ENCODE results near the gene YES1. TPM values are rescaled to one million over a fixed set of nuclear protein-coding genes. Genes with fewer than 3 reads are reported as not detected.
"Not testable (repeated sequence)": the region's sequence is repeated elsewhere in the genome, so short reads cannot be mapped to it uniquely, and the experiment has no call there.

YES1 gene
- total and polyA plus RNA-seq, 2 of the 8 experiments (the other 6 are each of a cell fraction or from before 2014, with no cell fraction given): 14.8 to 94.3 TPM

DNA sequence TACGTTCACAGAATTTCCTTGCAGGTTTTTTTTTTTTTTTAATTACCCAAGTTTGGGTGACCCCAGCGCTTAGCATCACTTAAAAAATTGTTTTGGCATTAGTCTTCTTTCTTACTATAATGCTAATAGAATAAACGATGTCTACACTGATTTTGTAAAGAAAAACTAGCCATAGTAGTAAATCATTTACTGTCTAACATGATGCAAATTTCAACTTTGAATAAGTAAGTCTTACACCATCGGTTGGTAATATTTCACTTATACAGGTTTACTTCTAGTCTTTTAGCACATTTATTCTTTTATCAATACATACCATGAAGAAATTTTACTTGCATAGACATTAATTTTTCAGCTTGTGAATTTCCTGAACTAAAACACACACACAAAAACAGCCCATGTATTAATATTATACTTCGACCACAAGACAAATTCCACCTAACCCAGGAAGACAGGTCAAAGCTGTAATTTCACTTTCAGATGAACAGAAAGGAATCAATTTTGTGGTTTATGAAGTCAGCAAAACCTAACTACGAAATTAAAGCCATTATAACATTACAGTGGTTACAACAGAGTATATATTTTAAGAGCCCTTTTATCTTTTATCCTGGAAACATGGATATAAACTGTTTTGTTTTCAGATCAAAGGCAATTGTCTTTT is 1.9 kb downstream of the YES1 start (continued):
- TF ChIP-seq BCL11A (IDR thresholded peaks at IDR 0.05; ENCODE audit: low read depth in 2 of 2, low read length in 2 of 2) (no peak), YY1 (IDR thresholded peaks at IDR 0.05; ENCODE audit: low read depth, low read length) (no peak)

DNA sequence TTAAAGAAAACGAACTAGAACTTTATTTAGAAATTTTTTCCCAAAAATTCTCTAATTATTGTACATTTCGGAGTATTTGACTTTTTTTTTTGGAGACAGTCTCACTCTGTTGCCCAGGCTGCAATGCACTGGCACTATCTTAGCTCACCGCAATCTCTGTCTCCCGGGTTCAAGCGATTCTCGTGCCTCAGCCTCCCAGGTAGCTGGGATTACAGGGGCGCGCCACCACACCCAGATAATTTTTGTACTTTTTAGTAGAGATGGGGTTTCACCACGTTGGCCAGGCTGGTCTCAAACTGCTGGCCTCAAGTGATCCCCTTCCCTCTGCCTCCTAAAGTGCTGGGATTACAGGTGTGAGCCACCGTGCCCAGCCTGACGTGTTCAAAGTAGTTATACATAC is 2.8 kb downstream of the YES1 start:
- H4K20me1 ChIP-seq (replicated peaks in 1 of 2; ENCODE audit: control insufficient read depth in 1 of 2, insufficient read depth in 2 of 2, low read length in 2 of 2); H3K4me3 ChIP-seq (ENCODE audit: extremely low read depth in 1 of 4, insufficient read depth in 2 of 4, low read depth in 3 of 4, low read length in 4 of 4); FAIRE-seq: not testable (repeated sequence)

More for the DNA sequence above, 2.8 kb downstream of the YES1 start:
- H3K27me3 ChIP-seq (replicated peaks in 1 of 4; ENCODE audit: control insufficient read depth in 3 of 4, extremely low read depth in 1 of 4, insufficient read depth in 3 of 4, low read length in 3 of 4); H3K4ac ChIP-seq (replicated peaks; ENCODE audit: insufficient read length, low read depth, low read length); H3K27ac ChIP-seq (ENCODE audit: low read depth, low read length); H3K79me1 ChIP-seq (ENCODE audit: low read depth, low read length); H3K23me2 ChIP-seq (ENCODE audit: low read depth, low read length); H3K36me3 ChIP-seq (ENCODE audit: control insufficient read depth in 2 of 4, insufficient read depth in 4 of 4, low read length in 3 of 4); H3K23ac ChIP-seq (ENCODE audit: insufficient read length); H2AK5ac ChIP-seq (ENCODE audit: low read depth, low read length); H3K18ac ChIP-seq (ENCODE audit: extremely low read depth, low read length); CTCF ChIA-PET (ENCODE audit: partially characterized antibody); H2BK5ac ChIP-seq (ENCODE audit: low read depth, low read length); H2AFZ ChIP-seq (ENCODE audit: low read length); H2BK120ac ChIP-seq (replicated peaks; ENCODE audit: low read depth, low read length); H3K4me1 ChIP-seq (replicated peaks in 1 of 4; ENCODE audit: control insufficient read depth in 3 of 4, insufficient read depth in 4 of 4, low read length in 3 of 4); H3K14ac ChIP-seq (ENCODE audit: insufficient read length); H3K56ac ChIP-seq (replicated peaks; ENCODE audit: insufficient read length, low read depth, low read length); H4K8ac ChIP-seq (ENCODE audit: extremely low read depth, insufficient read depth, low read length); H3K9me3 ChIP-seq (ENCODE audit: insufficient read depth in 2 of 2, low read depth in 1 of 2, low read length in 1 of 2); H2BK12ac ChIP-seq (ENCODE audit: low read depth, low read length); H2BK15ac ChIP-seq (ENCODE audit: low read length); DNase-seq (ENCODE audit: low read depth in 1 of 2, low spot score in 2 of 2); H3K9ac ChIP-seq (replicated peaks in 1 of 4; ENCODE audit: extremely low read depth in 1 of 4, low read depth in 3 of 4, low read length in 3 of 4); H2BK20ac ChIP-seq (ENCODE audit: low read length); H3K4me2 ChIP-seq (ENCODE audit: insufficient read depth in 1 of 2, low read depth in 2 of 2, low read length in 2 of 2); H4K5ac ChIP-seq (ENCODE audit: insufficient read length, low read depth, low read length); H4K91ac ChIP-seq (replicated peaks; ENCODE audit: insufficient read length, low read length): not testable (repeated sequence)
- peaks cover 32 to 72% of the 10 kb centered on the region in 2 experiments for H3K79me2 ChIP-seq (ENCODE audit: control insufficient read depth in 1 of 2, insufficient read depth in 2 of 2, low read length in 2 of 2)
- 95% methylated on average over 11 of the region's 11 CpGs; no CpG with 5 or more reads in 1 of the 2 experiments for WGBS, 2 experiments (ENCODE audit: extremely low coverage in 1 of 2, insufficient coverage in 1 of 2, insufficient read length in 1 of 2, insufficient replicate concordance in 2 of 2, low coverage in 1 of 2, low lambda C conversion rate in 2 of 2, missing lambda C conversion rate in 1 of 2)
- POLR2A ChIA-PET (ENCODE audit: partially characterized antibody): interaction anchor here (0.6 kb wide), 1 partner anchor 124 kb away, joined by 3 read pairs; no protein-coding TSS in a partner anchor
